Esophagus squamous epithelium (tissue), 4 donors: Measurements from ENCODE around the gene IL19.

Experiments
- POLR2A ChIP-seq, 4 donors: fragments of 450-650 bp; IDR thresholded peaks; one replicate each; pipeline ENCODE4 v1.6.1; 2017; ENCODE audit warnings: antibody characterized with exemption in 4 of 4, mild to moderate bottlenecking in 4 of 4, moderate library complexity in 3 of 4
- TF ChIP-seq, protein P1 (sequence below), 6 experiments: fragments of 450-650 bp in 4 of 6; fragments of 200-600 bp in 2 of 6; sonication (generic) in 2 of 6; IDR thresholded peaks; one replicate each; pipeline ENCODE4 v1.5.1; 2016 to 2019; ENCODE audit warnings: antibody characterized with exemption in 6 of 6, mild to moderate bottlenecking in 4 of 6, moderate library complexity in 4 of 6

- TF ChIP-seq, protein P1, sequence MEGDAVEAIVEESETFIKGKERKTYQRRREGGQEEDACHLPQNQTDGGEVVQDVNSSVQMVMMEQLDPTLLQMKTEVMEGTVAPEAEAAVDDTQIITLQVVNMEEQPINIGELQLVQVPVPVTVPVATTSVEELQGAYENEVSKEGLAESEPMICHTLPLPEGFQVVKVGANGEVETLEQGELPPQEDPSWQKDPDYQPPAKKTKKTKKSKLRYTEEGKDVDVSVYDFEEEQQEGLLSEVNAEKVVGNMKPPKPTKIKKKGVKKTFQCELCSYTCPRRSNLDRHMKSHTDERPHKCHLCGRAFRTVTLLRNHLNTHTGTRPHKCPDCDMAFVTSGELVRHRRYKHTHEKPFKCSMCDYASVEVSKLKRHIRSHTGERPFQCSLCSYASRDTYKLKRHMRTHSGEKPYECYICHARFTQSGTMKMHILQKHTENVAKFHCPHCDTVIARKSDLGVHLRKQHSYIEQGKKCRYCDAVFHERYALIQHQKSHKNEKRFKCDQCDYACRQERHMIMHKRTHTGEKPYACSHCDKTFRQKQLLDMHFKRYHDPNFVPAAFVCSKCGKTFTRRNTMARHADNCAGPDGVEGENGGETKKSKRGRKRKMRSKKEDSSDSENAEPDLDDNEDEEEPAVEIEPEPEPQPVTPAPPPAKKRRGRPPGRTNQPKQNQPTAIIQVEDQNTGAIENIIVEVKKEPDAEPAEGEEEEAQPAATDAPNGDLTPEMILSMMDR (IDR thresholded peaks at IDR 0.05), result no peak
- TF ChIP-seq POLR2A (IDR thresholded peaks at IDR 0.05), result no peak
These were observed 26.4 kb downstream of the IL19 start for GRCh38 chr1:206796981-206797402.
